Stimulated activated naive CD4-positive, alpha-beta T cell (primary cell): ENCODE measurements around the gene MSMB.
"Not testable (repeated sequence)": the region's sequence is repeated elsewhere in the genome, so short reads cannot be mapped to it uniquely, and the experiment has no call there.

Experiments used
- DNase-seq, 6 experiments: peaks; one replicate each; lab custom pipeline; 2025; lab: John Stamatoyannopoulos, UW

The MSMB gene

DNA sequence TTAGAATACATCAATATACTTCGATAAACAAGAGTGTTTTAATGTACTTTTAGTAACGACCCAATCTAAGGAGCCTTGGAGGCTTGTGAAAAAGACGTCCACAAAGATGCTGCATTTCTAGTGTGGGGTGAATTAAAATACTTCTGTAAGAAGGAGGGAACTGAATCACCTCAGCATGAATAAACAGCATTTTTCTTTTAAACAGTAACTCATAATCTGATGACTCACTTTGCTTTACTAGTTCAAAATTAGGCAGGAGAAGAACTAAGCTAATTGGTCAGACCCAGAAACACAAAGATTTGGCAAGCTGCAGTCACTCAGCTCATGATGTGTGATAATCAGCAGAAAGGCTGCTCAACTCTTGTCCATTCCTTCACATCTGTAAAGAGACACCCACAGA lies 39.9 kb downstream of the MSMB start:
- DNase-seq, result no peak

DNA sequence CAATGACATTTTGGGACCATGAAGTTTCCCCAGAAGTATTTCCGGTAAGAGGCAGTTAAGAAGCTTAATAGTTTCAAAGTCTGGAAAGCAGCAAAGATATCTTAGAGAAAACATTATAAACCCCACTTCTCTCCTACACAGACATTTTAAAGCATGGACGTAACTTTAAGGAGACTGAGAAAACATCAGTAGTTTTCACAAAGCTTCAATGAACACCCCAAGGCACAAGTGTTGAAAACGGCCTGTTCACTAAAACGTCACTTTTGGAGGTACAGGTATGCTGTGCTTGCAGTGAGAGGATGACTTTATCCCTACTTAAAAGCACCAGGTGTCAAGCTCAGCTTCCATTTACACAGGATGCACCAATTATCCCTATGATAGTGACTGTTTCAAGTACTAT lies 40.7 kb downstream of the MSMB start:
- no peak for DNase-seq

DNA sequence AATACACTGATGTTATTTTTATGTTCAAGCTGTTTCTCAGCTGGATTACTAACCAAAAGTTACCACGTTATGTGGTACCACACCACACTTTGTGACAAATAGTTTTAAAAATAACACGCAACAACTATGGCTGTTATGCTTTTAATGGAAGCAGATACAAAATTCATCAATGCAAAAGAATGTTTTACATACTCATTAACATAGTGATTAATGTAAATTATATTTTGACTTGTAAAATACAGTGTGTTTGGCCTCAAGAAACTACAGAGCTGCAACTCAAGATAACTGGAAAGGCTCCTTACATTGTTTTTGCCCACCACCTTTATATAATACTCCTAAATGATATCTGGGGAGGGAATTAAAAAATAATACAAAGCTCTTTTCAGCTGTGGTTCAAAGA lies 41.1 kb downstream of the MSMB start:
- no peak for DNase-seq

DNA sequence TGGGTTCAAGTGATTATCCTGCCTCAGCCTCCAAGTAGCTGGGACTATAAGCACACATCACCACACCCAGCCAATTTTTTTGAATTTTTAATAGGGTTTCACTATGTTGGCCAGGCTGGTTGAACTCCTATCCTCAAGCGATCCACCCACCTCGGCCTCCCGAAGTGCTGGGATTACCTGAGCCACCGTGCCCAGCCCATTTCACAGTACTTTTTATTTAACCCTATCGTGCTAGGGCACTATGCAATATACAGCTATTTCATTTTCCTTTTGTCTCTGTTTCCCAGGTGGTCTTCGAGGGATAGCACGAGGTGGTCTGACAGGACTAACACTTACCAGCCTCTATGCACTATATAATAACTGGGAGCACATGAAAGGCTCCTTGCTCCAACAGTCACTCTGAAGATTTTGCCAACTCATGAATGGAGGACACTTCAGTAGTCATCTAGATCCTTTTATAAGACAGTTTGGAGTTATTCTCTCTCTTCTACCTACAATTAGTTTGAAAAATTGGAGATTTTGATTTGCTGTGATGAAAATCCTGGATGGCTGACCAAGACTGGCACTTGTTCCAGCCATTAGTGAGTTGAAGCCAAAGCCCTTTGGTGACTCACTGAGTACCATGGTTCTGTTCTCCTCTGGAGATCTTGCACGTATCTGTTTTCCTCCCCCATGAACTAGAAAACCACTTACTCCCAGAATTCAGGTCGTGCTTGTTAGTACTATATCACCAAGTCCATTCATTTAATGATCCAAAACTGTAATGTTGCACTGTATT lies 43.0 kb downstream of the MSMB start:
- no peak for DNase-seq

DNA sequence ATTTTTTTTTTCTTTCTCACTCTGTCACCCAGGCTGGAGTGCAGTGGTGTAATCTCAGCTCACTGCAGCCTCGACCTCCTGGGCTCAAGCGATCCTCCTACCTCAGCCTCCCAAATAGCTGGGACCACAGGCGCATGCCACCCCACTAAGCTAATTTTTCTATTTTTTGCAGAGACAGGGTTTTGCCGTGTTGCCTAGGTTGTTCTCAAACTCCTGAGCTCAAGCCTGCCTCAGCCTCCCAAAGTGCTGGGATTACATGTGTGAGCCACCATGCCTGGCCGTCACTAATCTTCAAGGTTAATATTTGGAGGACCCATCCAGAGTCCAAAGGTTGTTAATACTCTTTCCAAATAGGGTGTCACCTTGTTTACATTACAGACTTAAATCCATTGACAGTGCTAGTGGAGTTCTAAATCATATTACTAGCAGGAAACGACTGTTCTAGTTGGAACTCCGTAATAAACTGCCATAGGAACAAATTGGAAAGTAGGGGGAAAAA lies 43.8 kb downstream of the MSMB start:
- not testable (repeated sequence) for DNase-seq

DNA sequence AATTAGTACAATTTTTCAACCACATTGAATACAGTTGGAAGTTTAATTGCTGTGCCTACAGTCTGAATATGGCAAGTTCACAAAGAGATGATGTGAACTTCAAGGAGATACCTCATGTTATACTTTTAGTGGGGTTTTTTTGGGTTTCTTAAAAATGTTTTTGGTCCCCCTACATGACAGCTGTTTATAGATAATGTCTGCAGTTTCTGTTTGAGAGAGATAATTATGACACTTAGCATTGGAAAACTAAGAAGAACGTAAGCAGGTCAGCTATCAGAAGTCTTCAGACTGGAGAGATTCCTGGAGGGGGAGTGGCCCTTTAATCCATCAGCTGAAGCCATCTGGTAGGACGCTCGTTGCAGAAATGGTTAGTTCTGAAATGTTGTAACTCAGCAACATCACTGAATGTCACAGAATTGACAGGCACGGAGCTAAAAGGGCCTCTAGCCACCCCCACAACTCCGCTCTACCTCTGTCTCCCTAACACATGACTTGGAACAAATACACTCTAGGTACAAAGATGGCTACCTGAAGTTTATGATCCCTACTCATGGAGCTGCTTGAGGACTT lies 44.8 kb downstream of the MSMB start:
- DNase-seq, result no peak

DNA sequence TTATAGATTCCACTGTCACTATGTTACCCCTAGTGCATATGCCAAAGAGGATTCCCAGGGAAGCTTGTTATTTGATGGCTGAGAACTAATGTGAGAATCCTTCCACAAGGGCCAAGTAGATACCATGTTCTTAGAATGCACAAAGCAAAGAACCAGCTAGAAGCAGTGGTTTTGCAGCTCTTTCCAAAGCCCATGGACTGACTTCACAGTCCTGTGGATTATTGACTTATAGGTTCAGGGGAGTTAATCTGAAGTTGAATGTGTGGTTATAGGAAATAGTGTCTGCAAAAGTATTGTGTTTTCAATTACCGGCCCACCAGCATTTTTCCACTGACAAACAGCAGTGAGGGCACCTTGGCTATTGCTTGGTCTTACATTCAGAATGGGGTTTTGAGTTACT lies 45.5 kb downstream of the MSMB start:
- no peak for DNase-seq

DNA sequence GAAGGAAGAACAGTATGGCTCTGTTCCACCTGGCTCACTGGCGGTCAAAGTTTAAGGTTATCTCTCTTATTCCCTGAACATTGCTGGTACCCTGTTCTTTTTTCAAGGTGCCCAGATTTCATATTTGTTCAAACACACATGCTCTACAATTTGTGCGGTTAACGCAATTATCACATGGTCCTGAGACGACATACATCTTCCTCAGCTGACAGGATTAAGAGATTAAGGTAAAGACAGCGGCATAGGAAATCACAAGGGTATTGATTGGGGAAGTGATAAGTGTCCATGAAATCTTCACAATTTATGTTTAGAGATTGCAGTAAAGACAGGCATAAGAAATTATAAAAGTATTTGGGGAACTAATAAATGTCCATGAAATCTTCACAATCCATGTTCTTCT lies 46.1 kb downstream of the MSMB start:
- DNase-seq, result not testable (repeated sequence)

DNA sequence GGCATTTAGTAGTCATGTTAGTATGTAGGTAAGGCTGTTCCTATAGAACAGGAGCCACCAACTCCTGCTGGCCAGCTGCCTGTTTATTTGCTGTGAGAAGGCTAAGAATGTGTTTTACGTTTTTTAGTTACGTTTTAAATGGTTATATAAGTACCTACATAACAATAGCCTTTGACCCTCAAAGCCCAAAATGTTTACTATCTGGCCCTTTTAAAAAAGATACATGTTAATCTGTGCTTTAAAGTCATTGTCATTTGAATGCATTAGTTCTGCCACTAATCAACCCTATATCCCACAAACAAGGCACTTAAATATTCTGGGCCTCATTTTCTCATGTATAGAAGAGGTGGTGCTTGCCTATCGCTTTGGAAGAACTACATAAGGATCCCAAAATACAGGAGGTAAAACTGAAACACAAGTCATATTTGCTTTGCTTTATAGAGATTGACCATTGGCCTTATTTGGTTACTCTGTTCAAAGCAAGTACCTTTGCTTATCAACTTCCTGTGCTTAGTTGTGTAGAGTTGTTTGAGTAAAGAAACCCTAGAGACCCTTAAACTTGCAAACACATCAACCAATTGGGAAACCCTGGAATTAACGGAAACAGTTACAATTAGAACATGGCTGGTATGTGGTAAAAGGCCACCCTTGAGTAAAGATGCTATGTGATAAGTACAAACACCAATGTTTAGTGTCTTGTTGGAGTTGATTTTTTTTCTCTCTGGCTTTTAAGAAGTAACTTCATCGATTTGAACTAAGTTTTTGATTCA lies 47.9 kb downstream of the MSMB start:
- no peak for DNase-seq

DNA sequence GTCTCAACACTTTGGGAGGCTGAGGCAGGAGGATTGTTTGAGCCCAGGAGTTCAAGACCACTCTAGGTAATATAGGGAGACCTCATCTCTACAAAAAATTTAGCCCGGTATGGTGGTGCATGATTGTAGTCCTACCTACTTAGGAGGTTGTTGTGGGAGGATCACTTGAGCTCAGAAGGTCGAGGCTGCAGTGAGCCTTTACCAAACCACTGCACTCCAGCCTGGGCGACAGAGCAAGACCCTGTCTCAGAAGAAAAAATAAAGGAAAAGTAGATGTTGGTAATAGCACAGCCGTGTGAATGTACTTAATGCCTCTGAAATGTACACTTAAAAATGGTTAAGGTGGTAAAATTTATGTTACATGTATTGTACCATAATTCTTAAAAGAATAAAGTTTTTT lies 48.5 kb downstream of the MSMB start:
- DNase-seq, result no peak

DNA sequence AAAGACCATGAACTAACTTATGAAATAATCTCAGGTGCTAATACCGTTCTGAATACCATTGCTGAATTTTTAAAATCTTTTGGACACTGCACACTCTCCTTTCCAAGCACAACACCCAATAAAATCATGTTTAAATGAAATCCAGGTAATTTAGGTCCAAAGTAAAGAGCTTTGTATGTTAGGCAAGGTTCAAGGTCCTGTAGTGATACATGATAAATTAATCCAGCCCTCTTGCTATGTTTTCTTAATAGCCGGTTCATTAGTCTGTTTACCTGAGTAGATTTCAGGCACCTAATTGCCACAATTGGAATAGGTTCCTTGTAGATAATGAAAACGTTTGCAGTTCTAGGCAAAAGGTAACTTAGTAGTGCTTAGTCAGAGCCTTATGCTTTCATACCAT lies 60.5 kb downstream of the MSMB start:
- not testable (repeated sequence) for DNase-seq

DNA sequence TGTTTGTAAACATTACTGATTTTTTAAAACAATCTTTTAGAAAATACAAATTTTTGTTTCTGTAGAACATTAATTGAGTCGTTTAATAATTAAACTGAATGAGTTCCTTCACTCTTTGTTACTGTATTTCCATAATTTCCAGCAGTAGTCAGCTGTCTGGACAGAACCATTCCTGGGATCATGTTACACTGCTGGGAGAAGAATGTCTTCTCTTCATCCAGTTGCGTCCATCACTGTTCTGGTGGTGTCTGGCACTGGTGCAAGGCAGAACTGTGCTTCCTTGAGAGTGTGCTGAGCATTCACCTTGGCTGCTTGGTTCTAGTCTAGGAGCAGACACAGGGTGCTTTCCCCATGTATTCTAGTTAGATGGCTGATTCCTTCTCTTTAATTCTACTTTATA lies 61.6 kb downstream of the MSMB start:
- DNase-seq, result not testable (repeated sequence)

DNA sequence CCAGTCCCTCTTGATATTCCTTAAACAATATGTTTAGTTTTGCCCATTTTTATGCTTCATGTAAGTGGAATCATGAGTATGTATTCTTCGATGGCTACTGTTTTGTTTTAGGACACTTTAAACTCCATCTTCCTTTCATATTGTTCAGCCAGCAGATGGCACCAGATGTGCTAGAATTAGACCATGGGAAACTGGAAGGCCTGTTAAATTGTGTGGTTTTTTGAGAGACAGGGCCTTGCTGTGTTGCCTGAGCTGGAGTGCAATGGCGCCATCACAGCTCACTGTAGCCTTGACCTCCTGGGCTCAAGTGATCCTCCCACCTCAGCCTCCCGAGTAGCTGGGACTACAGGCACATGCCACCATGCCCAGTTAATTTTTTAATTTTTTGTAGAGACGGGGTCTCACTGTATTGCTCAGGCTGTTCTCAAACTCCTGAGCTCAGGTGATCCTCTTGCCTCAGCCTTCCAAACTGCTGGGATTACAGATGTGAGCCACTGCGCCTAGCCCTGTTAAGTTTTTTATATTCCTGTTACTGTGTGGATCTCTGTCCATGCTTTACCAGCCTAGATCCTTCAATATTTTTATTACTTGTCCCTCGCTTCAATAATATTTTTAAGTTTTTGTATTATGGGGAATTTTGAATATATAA lies 62.4 kb downstream of the MSMB start:
- peak in 5 of 6 experiments; percentile 13 to 54 (median 22) for DNase-seq
